Kasumi-1 (cell line): ENCODE results near the gene TARS3.

ENCODE experiments used
- DNase-seq, 2 experiments: peaks; one replicate each; lab custom pipeline; 2025; lab: John Stamatoyannopoulos, UW

TARS3 gene

DNA sequence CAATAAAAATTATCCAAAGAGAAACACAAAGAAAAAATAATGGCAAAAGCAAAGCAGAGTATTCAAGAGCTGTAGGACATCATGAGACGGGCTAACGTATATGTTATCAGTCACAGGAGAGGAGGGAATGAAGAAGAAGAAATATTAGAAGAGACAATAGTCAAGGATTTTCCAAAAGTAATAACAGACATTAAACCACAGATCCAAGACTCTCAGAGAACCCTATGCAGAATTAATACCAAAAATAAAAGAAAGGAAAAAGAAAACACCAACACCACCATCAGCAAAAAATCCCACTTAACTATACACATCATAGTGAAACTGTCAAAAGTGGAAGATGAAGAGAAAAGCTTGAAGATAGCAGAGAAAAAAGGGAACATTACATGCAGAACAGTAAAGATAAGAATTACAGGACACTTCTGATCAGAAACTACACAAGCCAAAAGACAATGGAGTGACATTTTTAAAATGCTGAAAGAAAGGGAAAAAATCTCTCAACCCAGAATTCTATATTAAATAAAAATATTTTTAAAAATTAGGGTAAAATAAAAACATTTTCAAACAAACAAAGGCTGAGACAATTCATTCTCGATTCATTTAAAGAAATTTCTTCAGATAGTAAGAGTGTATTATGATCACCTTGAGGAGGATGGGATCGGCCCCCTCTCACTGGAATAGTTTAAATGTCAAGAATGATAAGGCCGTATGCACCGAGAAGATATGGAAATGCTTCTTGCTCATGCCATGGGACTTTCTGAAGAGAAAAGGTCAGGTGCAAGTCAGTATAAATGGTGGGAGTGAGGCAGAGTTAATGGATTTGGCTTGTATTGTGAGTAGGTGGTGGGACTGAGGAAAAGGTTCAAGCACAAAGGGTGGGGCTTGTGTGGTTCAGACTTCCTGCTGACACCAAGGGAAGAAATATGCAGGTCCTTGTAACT, 100.6 kb downstream of the TARS3 start:
- DNase-seq = peak in 1 of 2 experiments; percentile 13

DNA sequence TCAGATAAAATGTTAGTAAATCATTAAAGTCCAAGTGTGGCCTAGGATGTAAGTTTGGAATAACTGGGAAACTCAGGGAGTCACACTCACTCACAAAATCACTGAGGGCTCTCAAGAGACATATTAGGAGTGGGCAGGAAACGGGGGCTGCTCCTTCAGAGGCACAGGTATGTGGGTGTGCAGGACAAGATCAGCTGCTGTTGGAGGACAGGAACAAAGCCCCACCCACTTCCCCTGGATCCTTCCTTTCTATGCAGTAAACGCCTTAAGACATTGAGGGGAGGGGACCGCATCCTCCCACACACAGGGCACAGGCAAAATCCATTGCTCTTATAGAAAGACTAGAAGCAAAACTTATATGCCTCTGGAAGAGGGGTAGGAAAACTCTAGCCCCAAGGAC, 102.3 kb downstream of the TARS3 start:
- no peak for DNase-seq

DNA sequence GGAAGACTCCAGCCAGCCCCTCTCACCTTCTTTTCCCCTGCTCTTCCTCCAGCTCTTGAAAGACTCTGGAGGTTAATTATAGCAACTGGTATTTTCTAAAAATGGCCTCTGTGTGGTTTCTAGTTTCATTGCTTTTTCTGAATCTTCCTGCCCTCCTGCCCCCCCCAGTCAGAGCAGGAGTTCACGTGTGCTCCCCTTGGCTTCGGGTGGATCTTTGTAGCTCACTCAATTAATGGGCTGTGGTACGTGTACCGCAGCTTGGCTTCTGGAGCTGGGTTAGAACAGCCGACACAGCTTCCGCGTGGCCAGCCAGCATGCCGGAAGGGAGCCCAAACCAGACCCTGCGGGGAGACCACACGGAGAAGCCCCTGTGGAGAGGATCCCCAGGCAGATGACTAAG, 103.6 kb downstream of the TARS3 start:
- DNase-seq = no peak

DNA sequence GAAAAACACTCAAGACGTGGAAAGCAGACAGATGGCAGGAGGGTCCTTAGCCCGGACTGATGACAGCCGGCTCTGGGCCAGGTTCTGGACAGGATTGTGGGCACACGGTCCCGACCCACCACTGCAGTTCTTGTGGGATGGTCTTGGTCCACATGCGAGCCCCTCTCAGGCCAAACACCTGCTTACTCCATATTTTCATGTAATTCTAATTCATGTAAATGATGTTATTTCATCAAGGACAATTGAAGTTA, 104.7 kb downstream of the TARS3 start:
- no peak for DNase-seq

DNA sequence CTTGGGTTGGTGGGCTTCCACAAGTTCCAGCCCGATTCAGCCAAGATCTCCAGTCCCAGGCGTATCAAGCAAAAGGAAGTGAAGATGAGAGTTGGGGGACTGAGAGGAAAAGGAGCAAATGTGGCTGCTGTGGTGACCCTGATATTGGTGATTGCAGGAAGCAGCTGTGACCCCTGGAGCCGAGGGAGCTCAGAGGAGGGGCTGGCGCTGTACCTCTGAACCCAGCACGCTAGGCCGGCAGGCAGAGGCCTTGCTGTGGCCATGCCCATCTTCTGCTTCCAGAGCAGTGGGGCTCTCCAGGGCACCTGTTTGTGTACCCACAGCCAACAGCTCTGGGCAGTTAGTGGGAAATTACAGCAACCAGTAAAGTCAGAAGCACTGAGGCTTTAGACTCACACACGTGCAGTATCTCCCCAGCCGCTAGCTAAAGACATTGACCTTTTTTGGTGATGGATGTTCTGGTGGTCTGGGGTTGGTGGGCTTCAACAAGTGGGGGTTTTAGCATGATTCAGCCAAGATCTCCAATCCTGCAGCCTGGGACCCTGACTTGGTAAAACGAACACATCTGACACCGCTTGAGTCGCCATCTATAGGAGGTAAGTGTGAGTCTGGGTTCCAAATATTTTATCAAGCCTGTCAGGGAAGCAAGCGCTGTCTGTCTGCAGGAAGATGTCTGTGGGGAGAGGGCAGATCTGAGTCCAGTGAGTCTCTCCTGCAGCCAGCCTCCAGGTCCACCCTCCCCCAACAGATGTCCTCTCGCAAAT, 105.2 kb downstream of the TARS3 start:
- DNase-seq = peak; percentile 37 to 56

DNA sequence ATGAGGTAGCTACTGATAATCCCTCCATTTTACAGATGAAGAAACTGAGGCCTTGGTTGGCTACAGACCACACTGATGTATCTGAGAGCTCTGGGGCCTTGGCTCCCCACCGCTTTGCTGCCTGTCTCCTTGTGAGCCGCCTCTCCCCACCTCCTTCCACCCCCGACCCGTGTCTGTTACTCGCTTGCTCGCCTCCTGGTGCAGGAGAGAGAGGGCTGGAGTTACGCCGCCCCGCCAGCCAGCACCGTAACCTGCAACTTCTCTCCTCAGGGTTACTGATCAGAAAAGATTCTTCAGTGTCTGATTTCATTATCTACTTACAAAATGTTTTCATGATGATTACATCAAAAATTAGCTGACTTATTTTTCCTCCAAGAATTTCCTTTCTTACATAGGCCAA, 106.2 kb downstream of the TARS3 start:
- no peak for DNase-seq

DNA sequence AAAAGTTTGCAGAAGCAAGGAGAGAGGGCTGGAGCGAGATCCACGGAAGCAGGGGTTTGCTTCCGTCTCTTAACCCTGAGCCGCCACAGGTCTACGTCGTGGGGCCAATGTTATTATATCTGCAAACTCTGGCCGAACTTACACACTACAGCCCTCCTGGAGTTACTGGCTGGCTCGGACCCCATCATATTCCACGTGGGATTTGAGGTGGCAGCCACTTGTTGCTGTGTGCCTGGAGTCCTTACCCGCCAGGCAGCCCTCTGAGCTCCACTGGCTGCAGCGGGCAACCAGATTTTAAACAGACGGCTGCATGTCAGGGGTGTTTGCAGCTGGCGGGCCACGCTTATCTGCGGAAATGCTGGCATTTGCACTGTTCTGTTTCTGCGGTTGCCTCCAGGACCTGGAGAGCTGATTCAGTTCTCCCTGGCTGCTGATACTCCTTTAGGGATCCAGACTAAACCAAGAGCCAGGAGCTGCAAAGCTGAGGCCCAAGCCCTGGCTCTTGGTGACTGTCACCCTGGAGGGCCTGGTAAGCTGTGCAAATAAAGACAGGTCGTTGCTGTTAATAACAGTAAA, 106.8 kb downstream of the TARS3 start:
- no peak for DNase-seq

DNA sequence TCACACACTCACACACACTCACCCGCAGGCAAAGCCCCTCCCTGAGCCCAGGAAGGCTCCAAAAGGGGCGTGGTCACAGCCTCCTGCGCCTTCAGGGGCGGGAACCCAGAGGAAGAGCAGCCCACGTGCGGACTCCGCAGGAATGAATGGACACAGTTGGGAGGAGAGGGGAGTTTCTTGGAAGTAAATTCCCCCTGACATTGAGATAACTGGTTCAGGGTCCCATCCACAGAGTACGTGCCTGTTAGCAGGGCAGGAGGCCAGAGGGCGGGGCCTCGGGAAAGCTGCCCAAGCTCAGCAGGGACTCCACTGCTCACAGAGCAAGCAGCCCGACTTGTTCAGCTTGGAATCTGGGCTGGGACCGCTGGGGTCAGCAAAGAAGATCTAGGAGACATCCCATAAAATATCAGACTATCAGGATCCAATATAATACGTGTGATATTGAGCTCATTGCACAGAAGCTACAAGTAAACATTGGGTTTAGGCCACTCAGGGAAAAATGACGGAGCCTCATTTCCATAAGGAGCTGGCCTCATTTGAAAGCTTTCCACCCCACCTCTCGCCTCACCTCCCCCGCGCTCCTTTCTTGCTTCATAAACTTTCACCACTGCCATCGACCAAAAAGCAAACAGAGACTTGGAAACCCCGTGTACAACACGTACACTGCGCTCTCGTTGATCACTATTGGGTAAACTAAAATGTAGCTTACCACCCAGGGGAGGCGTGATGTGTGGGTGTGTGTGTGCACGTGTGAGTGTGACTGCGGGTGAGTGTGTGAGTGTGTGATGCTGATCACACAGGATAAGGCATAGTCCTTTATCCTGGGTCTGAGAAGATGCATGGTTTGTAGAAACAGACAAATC, 108.1 kb downstream of the TARS3 start:
- no peak for DNase-seq

DNA sequence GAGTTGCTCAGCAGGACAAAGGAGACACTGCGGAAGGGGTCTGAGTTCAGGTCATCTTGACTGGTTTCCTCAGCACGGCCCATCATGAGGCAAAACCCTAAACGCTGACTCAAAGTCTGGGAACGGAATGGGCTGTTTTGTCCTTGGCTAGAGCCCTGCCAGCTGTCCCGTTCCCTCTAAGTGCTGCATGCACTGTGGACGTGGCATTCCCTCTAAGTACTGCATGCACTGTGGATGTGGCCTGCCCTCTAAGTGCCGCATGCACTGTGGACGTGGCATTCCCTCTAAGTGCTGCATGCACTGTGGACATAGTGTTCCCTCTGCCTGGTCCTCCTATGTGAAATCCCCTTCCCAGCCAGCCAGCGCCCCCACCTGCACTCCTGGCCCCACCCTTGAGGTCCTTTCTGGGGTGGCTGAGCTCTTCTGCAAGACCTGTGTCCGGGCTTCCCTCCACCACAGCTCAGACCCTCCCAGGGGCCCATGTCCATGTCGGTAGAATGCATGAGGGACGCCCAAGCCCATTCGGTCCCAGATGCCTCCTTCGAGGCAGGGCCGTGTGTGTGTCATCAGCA, 108.8 kb downstream of the TARS3 start:
- DNase-seq = no peak

DNA sequence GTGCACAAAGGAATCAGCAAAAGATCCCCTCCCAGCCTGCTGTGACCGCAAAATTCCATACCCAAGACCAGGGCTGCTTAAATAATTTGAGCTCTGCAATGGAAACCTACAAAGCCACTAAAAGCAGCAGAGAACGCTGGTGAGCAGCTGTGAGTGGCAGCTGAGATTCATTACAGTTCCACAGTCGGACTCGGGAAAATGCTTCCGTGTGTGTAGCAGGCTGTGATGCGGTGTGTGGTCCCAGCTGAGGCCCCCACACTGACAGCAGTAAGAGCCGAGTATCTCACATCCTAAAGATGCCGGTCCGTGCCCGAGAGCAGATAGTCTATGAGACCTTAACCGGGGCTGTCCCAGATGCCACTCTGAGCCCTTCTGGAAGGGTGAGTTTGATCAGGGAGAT, 109.5 kb downstream of the TARS3 start:
- no peak for DNase-seq

DNA sequence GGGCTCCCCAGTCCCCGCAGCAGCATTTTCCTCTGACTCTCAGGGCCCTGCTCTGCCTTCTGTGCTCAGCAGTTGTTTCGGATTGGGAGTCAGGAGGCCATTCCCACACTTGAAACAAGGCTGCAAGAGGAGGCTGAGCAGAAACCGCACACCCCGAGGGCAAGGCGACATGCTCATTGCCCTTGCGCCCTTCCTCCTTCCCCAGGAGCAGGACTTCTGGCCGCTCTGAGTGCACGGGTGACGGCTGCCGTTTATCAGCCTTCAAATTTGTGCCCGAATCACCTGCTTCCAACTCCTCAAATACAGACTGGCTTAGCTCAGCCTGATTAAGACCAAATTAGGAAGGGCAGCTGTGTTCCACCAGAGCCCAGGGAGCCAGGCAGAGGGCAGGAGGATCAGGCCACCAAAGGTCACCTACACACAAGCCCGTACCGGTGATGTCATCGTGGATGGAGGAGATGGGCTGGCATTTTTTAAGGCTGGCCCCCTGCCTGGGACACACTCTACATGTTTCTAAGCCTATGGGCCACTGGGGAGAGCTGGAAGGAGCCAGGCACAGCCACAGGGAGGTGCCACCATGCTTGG, 110.2 kb downstream of the TARS3 start:
- no peak for DNase-seq

DNA sequence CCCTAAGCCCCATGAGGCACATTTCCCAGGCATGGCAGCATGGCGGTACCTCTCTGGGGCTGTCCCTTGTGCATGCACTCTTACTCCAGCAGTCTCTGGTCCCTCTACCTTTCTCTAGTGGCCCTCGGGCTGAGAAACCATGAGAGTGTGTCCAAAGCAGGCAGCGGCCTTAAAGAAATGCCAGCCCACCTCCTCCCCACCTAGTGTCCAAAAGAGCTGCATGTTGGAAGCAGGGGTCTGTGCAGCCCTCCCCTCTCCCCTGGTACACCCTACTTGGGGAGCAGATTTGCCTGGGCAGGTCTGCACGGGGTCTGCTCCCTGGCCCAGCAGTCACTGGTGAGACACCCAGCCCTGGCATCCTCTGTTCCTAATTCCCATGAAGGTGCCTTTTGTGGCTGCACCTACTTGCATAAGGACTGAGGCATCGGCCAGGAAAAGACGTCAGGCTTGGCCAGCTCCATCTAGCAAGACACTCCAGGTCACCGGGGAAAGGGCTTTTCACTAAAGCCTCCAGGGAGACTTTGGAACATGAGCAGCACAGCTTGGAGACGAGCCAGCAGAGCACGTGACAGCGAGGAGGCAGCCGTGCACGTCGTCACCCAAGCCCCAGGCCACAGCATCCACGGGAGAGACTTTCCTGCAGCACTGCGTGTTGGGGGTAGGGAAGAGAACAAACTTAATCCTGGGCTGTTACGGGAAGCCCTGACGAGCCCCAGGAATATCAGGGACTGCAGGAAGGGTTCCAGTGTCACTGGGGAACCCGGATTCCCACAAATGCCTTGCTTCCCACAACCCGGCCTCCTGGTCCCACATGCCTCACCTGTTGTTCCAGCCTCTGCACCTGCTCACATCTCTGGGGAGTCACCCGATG, 110.9 kb downstream of the TARS3 start:
- DNase-seq = no peak

DNA sequence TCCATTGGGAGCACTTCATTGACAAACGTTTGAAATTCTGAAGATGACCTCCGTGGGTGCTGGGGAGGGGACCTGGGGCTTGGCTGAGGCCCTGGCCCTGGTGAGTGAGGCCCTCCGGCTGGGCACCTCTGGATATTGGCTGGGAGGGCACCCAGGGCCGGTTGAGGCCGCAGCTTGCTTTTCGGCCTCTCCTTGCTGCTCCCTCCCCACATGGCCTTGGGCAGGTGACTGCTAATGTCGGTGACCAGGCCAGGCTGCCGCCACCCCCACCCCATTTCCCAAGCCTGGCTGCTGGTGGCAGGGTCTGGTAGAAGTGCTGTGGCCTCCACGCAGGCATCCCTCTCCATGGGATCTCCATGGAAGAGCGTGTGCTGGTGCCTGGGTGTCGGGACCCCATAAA, 111.6 kb downstream of the TARS3 start:
- no peak for DNase-seq

DNA sequence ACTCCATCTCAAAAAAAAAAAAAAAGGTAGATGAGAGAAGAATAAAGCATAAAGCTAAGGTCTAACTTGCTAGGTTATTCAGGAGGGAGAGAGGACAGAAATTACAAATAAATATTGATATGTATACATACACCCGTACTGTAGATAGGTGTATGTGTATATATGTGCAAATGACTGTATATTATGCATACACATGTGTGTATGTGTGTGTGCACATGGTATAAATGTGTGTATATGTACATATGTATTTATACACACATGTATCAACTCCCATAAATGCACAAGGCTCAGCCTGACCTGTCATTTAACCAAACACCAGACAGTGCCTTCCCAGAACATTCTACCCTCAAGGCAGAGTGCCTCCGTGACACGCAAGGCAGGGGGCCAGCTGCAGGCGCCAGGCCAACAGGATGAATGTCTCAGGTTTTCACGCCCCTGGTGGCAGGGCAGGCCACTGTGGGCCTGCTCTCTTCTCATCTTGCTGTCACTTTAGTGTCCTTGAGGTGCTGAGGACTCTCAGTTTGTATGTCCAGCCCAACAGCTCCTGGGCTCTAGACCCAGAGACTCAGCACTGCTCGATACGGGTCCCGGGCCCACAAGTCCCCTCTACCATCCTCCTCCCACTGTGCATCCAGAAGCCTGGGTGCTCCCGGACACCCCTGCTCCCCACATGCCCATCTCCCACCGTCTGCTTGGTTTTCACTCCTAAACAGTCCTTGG, 112.5 kb downstream of the TARS3 start:
- DNase-seq = no peak

DNA sequence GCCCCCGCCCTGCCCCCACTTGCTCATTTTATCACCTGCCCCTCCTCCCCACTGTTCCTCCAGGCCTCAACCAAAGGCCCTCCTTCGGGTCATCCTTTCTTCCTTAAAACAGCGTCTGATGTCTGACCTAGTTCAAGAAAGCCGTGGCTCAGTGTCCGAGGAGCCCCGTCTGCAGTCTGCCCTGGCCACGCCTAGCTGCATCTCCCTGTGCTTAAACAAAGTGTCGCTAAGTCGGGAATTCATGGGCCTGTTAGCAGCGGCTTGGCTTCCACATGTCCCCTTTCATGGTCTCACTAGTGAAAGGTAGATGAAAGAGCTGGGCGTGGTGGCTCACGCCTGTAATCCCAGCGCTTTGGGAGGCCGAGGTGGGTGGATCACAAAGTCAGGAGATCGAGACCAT, 113.3 kb downstream of the TARS3 start:
- no peak for DNase-seq

DNA sequence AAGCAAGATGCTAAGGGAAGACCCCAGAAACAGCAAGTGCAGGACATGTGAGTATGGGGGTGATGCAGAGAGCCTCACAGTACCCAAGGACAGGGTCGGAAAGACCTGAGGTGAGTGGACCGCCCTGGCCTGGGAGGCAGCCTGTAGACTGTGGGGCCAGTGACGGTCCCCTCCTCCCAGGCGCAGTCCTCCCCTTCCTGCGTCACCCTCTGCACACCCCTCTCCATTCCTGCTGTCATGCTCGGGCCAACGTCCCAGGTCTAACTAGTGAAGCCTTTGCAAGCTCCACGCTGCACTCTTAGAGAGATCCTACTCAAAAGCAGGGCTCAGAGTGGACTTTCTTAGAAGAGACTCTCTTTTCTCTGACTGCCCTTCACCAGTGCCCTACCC, 113.7 kb downstream of the TARS3 start:
- DNase-seq = no peak

DNA sequence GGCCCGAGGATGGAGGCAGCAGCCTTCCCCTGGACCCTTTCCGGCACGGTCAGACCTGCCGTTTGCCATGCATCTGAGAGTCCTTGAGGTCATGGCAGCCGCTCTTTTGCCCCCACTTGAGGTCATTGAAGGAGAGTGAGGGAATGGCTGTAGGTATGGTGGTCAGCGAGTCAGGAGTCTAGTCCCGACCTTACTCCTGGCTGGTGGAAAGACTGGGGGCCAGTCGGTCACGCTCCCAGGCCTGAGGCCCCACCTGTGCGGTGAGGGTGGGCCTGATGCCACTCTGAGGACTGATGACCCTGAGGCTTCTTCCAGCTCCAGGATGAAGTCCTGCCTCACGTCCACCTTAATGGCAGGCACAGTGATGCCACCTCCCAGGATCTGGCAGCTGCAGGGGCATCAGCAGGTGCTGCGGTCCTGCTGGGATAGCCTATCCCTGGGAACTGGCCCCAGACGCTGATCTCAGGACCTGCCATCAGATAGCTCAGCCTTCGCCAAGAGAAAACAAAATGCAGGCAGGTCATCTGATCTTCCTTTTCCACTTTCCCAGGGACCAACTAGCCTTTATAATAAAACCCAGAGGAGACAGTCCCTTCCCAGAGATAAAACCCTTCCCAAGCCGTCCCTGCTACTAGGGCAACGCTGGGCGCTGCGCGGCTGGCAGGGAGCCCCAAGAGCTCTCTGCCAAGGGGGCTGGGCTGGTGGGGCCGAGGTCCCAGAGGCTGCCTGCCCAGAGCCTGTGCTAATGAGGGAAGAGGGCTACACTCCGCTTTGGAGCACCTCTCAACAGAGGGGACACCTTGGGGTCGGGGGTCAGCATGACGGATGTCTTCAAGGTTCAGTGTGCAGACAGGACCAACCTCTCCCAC, 114.3 kb downstream of the TARS3 start:
- no peak for DNase-seq

DNA sequence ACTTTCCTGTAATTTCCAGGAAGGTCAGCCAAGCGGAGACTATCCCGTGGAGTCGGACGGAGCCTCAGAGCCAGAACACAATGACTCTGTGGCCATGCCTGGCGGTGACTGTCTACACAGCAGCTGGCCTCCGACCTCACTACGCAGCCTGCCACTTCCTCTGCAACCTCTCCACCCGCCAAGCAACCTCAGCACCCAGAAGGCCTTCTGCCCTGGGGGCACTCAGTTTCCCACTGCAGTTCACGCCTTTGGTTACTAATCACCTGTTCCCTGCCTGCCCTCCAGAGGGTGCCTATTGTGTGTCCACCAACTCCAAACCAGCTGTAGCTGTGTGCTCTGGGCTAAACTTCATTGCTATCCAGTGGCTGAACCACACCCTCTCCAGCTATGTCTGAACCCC, 116.1 kb downstream of the TARS3 start:
- DNase-seq = no peak

DNA sequence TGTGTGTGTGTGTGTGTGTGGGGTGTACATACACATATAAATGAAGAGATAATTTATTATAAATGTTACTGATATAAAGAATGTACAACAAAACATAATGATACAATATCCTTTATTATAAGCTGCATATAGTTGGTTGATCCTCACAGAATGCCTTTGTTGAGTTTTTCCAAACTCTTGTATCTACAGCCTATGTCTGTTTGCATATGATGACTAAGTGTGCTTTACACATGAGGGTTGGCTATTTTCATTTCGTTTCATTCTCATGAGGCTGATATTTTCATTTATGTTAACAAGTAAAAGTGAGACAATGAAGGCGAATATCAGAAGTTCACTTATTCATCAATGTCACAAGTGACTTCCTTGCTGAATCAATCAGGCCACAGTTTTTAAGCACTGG, 117.2 kb downstream of the TARS3 start:
- no peak for DNase-seq
